NOMO-1 treated with dmso at 0.1 percent for 144 hours (cell line): ENCODE results near the gene TGIF1.

Experiments used
- DNase-seq: peaks from one replicate; lab custom pipeline; 2025; ENCODE audit not compliant: unreplicated experiment; lab: John Stamatoyannopoulos, UW

Gene TGIF1

DNA sequence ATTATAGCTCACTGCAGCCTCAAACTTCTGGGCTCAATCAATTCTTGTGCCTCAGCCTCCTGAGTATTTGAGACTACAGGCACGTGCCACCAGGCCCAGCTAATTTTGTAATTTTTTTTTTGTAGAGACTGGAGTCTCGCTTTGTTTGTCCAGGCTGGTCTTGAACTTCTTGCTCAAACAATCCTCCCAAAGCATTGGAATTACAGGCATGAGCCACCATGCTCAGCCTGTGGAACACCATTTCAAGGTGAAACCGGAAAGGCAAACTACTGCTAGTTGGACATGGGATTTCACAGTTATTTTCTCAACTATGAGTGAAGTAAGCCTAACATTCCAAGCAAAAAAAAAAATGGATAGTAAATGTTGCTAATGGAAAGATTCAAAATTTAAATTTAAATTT lies 20.9 kb upstream of the TGIF1 start:
- no peak for DNase-seq

- DNase-seq: no peak
Observed at GRCh38 chr18:3434685-3435084, 15.3 kb upstream of the TGIF1 start.

- no peak for DNase-seq
Observed at GRCh38 chr18:3440341-3440740, 9.6 kb upstream of the TGIF1 start.

GRCh38 chr18:3441290-3441689 lies 8.7 kb upstream of the TGIF1 start:
- DNase-seq: no peak

- no peak for DNase-seq
Observed at GRCh38 chr18:3442919-3443318, 7.1 kb upstream of the TGIF1 start.

GRCh38 chr18:3444296-3444695 lies 5.7 kb upstream of the TGIF1 start:
- no peak for DNase-seq

- no peak for DNase-seq
Observed at GRCh38 chr18:3444954-3445353, 5.0 kb upstream of the TGIF1 start.

GRCh38 chr18:3447068-3447894 lies 2.7 kb upstream of the TGIF1 start:
- DNase-seq: no peak

- peak; percentile 96 for DNase-seq
Observed at GRCh38 chr18:3447895-3448837, 1.8 kb upstream of the TGIF1 start.

GRCh38 chr18:3448838-3449511 lies 997 bp upstream of the TGIF1 start:
- DNase-seq: peak; percentile 87

GRCh38 chr18:3449512-3450011 lies 410 bp upstream of the TGIF1 start:
- no peak for DNase-seq

GRCh38 chr18:3450799-3451182 lies 819 bp downstream of the TGIF1 start:
- DNase-seq: no peak

DNA sequence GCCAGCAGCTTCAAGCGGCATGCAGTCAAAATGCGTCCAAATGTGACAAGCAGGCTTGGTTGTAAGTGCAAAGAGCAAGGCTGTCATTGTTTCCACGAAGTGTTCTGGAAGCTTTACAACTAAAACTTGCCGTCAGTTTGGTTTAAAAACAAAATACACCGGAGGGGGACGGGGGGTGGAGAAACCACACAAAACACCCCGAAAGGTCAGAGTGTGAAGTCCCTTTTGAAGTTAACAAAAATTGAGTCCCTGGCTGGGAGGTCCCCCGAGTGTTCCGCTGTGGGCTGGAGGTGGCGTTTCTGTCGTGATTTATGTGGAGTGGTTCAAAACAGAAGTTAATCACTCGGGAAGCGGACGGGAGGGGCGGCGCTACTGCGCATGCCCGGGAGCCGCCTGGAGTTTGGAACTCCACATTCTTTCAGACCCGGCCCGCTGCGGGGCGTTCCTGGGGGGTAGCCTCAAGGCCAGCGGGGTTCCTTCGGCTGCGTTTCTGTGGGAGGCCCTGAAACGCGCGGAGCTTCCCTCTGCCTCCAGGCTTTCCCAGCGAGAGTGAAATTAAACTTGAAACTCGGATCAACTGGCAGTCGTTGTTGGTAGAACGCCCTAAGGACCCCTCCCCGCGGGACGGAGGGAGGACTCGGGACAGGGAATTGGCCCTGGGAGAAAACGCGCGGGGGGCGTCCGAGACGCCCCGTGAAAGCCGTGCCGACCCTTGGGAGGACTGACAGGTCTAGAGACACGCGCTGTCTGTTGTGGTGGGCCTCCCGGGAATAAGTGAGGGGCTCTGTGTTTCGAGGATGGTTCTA lies 1.4 kb downstream of the TGIF1 start:
- peak; percentile 59 for DNase-seq

DNA sequence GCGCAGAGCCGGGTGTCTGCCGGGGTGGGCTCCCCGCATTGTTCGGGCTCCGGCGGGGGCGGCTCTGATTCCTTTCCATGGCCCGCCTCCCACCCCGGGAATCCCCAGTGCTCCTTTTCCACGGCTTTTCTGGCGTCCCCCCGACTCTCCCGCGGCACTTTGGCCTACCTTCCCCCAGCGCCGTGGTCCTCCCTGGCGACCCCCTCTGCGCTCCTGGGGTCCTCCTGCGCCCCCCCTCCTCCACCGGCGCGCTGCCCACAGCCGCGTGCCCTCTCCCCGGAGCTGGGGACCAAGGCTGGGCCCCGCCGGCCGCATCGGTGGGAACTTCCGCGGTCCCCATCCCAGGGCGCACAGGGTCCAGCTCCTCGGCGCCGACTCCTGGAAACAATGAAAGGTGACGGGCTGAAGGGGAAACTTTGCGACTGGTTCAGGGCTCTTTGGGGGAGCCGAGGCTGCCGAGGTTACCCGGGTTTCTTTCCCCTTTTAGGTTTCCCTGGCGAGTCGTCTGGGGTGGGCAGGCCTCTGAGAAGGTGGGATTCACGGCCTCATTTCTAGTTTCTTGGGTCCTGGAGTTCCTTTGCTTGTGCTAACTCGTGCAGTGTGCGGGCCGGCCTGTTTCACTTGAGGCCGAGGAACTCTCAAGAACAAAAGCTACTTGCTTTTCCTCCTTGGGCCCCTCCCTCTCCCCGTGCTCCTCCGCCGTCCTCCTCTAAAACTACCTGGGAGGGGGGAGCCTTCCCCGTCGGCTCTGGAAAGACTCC lies 2.2 kb downstream of the TGIF1 start:
- DNase-seq: no peak

DNA sequence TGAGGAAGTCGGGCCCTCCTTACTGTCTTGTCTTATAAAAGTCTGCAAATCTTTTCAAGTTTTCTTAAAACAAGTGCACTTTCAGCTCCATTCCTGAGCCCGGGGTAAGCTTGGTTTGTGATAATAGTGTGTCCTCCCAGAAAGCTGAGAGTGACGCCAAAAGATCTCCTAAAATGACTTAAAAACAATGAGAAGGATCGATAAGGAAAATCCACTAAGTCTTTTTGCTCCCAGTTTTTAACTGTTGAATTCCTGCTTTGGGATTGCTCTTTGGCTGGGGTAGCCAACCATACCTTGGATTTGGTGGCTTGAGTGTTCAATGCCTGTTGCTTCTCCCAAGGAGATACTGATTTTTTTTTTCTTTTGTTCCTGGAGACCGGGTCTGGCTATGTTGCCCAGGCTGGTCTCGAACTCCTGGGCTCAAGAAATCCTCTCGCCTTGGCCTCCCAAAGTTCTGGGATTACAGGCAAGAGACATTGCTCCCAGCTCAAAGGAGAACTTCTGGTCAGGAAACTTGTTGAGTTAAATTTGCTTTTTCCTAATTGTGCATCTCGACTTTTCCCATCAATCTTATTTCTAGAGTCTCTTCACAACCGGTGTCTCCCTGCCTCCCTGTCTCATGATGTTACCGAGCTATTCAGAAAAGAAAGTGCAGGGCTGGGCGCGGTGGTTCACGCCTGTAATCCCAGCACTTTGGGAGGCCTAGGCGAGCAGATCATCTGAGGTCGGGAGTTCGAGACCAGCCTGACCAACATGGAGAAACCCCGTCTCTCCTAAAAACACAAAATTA lies 3.0 kb downstream of the TGIF1 start:
- DNase-seq: no peak

DNA sequence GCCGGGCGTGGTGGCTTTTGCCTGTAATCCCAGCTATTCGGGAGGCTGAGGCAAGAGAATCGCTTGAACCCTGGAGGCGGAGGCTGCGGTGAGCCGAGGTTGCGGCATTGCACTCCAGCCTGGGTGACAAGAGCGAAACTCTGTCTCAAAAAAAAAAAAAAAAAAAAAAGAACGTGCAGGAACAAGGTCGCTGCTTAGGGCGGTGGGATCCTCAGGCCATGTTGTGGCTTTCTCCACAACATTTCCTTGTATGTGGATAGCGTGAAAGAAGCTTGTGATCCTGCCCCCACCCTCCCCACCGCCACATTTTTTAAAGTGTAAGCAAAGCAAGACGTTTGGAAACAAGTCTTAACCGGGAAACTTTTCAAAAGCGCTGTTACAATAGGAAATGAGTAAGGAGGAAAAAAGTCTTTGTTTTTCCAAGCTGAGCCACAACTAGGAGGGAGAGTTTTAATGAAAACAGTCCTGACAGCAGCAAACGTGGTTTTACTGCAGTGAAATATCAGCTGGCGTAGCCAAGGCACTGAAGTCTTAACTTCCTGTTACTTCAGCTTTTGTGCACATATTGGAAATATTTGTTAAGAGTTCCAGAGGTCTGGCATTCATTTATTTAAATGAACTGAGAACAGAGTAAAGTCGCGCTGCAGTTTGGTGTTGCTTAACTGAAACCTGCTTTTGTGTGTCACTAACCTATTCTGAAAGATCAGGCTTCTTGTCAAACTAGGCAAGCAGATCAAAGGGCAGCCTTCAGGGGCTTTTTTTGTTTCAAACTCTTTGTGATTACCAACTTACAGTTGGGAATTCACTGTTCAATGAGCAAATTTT lies 3.8 kb downstream of the TGIF1 start:
- no peak for DNase-seq

GRCh38 chr18:3454365-3455089 lies 4.6 kb downstream of the TGIF1 start:
- no peak for DNase-seq
